Type B pancreatic cell (in vitro differentiated cells): Measurements from ENCODE around the gene CKB. TPM values are rescaled to one million over a fixed set of nuclear protein-coding genes. Genes with fewer than 3 reads are reported as not detected.

ENCODE experiments used
- DNase-seq: peaks from one replicate; pipeline ENCODE4 v3.0.0; 2021; ENCODE audit warnings: mixed read lengths; ENCODE audit not compliant: unreplicated experiment; ENCODE audit errors: extremely low spot score
- H3K27ac Mint-ChIP-seq: 2 replicates; pipeline ENCODE4 v1.8.0; 2021; ENCODE audit warnings: mild to moderate bottlenecking, mixed read lengths
- H3K27me3 Mint-ChIP-seq: 2 replicates; pipeline ENCODE4 v1.8.0; 2021; ENCODE audit warnings: mixed read lengths
- H3K36me3 Mint-ChIP-seq: 2 replicates; pipeline ENCODE4 v1.8.0; 2021; ENCODE audit warnings: mixed read lengths
- H3K4me1 Mint-ChIP-seq: one replicate; pipeline ENCODE4 v1.8.0; 2021; ENCODE audit warnings: mixed read lengths; ENCODE audit not compliant: unreplicated experiment
- H3K4me3 Mint-ChIP-seq: 2 replicates; pipeline ENCODE4 v1.8.0; 2021; ENCODE audit warnings: mild to moderate bottlenecking, mixed read lengths
- H3K9me3 Mint-ChIP-seq: 2 replicates; pipeline ENCODE4 v1.8.0; 2021; ENCODE audit warnings: mixed read lengths
- CTCF ChIP-seq: fragments of 200-600 bp; sonication (generic); conservative IDR thresholded peaks from 2 replicates; pipeline ENCODE4 v1.5.0; 2021; ENCODE audit warnings: antibody characterized with exemption, mild to moderate bottlenecking
- total RNA-seq: library from RNA; stranded (reverse); gene quantifications from 2 replicates; pipeline ENCODE4 v1.2.1, GENCODE V29; 2021; ENCODE audit warnings: low replicate concordance

Gene CKB
- total RNA-seq, 1 donor from 2014 or later = 323 TPM

- no peak for TF ChIP-seq CTCF
- H3K27me3 Mint-ChIP-seq = no peaks in the 10 kb centered on the region
- H3K9me3 Mint-ChIP-seq = no peaks in the 10 kb centered on the region
- no peak for DNase-seq
- H3K4me3 Mint-ChIP-seq = no peak overlapping the region
- no peaks in the 10 kb centered on the region for H3K36me3 Mint-ChIP-seq
- H3K4me1 Mint-ChIP-seq = peaks cover 5% of the 10 kb centered on the region
- H3K27ac Mint-ChIP-seq = no peak overlapping the region
These were observed 28.7 kb upstream of the CKB start for GRCh38 chr14:103551338-103551762.

- TF ChIP-seq CTCF = no peak
- Mint-ChIP-seq H3K4me3 (no peak overlapping the region), H3K9me3 (no peaks in the 10 kb centered on the region), H3K4me1 (peaks cover 5% of the 10 kb centered on the region), H3K36me3 (no peaks in the 10 kb centered on the region), H3K27me3 (no peaks in the 10 kb centered on the region), H3K27ac (no peak overlapping the region)
- DNase-seq = no peak
These were observed 28.1 kb upstream of the CKB start for GRCh38 chr14:103550451-103551337.

- Mint-ChIP-seq H3K27ac (no peak overlapping the region), H3K27me3 (no peaks in the 10 kb centered on the region)
These were observed 27.0 kb upstream of the CKB start for GRCh38 chr14:103549361-103550311.

GRCh38 chr14:103548463-103549351 lies 26.1 kb upstream of the CKB start:
- DNase-seq = no peak
- Mint-ChIP-seq H3K27me3 (no peaks in the 10 kb centered on the region), H3K27ac (no peak overlapping the region), H3K4me3 (no peak overlapping the region), H3K9me3 (no peaks in the 10 kb centered on the region), H3K4me1 (no peaks in the 10 kb centered on the region), H3K36me3 (no peaks in the 10 kb centered on the region)
- TF ChIP-seq CTCF = no peak

More at GRCh38 chr14:103549361-103550311, 27.0 kb upstream of the CKB start:
- no peak for DNase-seq
- TF ChIP-seq CTCF = no peak
- H3K36me3 Mint-ChIP-seq = no peaks in the 10 kb centered on the region
- H3K9me3 Mint-ChIP-seq = no peaks in the 10 kb centered on the region
- H3K4me1 Mint-ChIP-seq = peaks cover under 1% of the 10 kb centered on the region
- no peak overlapping the region for H3K4me3 Mint-ChIP-seq

- no peaks in the 10 kb centered on the region for H3K4me1 Mint-ChIP-seq
- DNase-seq = no peak
- H3K27me3 Mint-ChIP-seq = no peaks in the 10 kb centered on the region
- no peak for TF ChIP-seq CTCF
- H3K4me3 Mint-ChIP-seq = no peak overlapping the region
- H3K36me3 Mint-ChIP-seq = no peaks in the 10 kb centered on the region
- H3K9me3 Mint-ChIP-seq = no peaks in the 10 kb centered on the region
- no peak overlapping the region for H3K27ac Mint-ChIP-seq
These were observed 25.4 kb upstream of the CKB start for GRCh38 chr14:103547941-103548462.
